ENCODE measurements around the gene LILRA1. TPM values are rescaled to one million over a fixed set of nuclear protein-coding genes. Genes with fewer than 3 reads are reported as not detected.

The LILRA1 gene
- total RNA-seq, 1 experiment from 2014 or later: not detected

Small RNAs within 50 kb of the gene (microRNA-seq; reads per million reads assigned to microRNA genes)
- gene MIR8061 (ENCODE audit: unreplicated experiment): not detected

Other genes with a start within 250 kb of the LILRA1 start
- not detected in 2 replicates for gene LAIR1, start 228.7 kb upstream of the LILRA1 start, total RNA-seq (2014; rRNA removed)
- 1.1 and 3.7 TPM in 2 replicates for gene TTYH1, start 178.2 kb upstream of the LILRA1 start, total RNA-seq (2014; rRNA removed)
- 55.5 and 65.8 TPM in 2 replicates for gene LENG8, start 144.4 kb upstream of the LILRA1 start, total RNA-seq (2014; rRNA removed)
- 7.1 and 12.6 TPM in 2 replicates for gene LENG9, start 129.9 kb upstream of the LILRA1 start, total RNA-seq (2014; rRNA removed)
- gene CDC42EP5, start 120.3 kb upstream of the LILRA1 start, total RNA-seq (2014; rRNA removed): 0.73 and 1.4 TPM in 2 replicates
- gene LAIR2, start 90.8 kb upstream of the LILRA1 start, total RNA-seq (2014; rRNA removed): not detected in 2 replicates
- gene LILRA2, start 19.8 kb upstream of the LILRA1 start, total RNA-seq (2014; rRNA removed): not detected in 2 replicates
- not detected in 2 replicates for gene LILRB1, start 36.9 kb downstream of the LILRA1 start, total RNA-seq (2014; rRNA removed)
- not detected in 2 replicates for gene LILRB4, start 69.4 kb downstream of the LILRA1 start, total RNA-seq (2014; rRNA removed)
- not detected in 2 replicates for gene KIR3DL3, start 130.8 kb downstream of the LILRA1 start, total RNA-seq (2014; rRNA removed)
- gene KIR2DL3, start 144.9 kb downstream of the LILRA1 start, total RNA-seq (2014; rRNA removed): not detected in 2 replicates
- gene KIR2DL1, start 176.2 kb downstream of the LILRA1 start, total RNA-seq (2014; rRNA removed): not detected in 2 replicates
- gene KIR2DL4, start 210.0 kb downstream of the LILRA1 start, total RNA-seq (2014; rRNA removed): not detected in 2 replicates
- not detected in 2 replicates for gene KIR3DL1, start 222.8 kb downstream of the LILRA1 start, total RNA-seq (2014; rRNA removed)
- gene KIR2DS4, start 239.0 kb downstream of the LILRA1 start, total RNA-seq (2014; rRNA removed): not detected in 2 replicates